Measurements from ENCODE around the gene TAS1R3. TPM values are rescaled to one million over a fixed set of nuclear protein-coding genes. Genes with fewer than 3 reads are reported as not detected.

TAS1R3 gene
- polyA plus RNA-seq, 3 donors from 2014 or later, result 0.08 TPM; not detected in 2

- DNase-seq, result no peak
- peaks cover 0 to 15% of the 10 kb centered on the region in 2 donors for H3K4me1 Mint-ChIP-seq
- no peaks in the 10 kb centered on the region for H3K9me3 Mint-ChIP-seq
- H3K4me3 Mint-ChIP-seq, result peak overlapping the region; percentile 62 to 85 (median 71)
- peaks cover 2 to 3% (median 3%) of the 10 kb centered on the region in 3 donors for H3K27me3 Mint-ChIP-seq (ENCODE audit: low read depth in 3 of 3)
- peak overlapping the region in 1 of 6 donors; percentile 25 for H3K27ac Mint-ChIP-seq
- H3K36me3 Mint-ChIP-seq, result no peaks in the 10 kb centered on the region
These were observed 16.8 kb downstream of the TAS1R3 start for GRCh38 chr1:1347663-1348419.

- peak overlapping the region in 2 of 6 donors; percentile 32 to 69 for H3K27ac Mint-ChIP-seq
- H3K4me3 Mint-ChIP-seq, result peak overlapping the region; percentile 65 to 85 (median 71)
- peaks cover 0 to 15% of the 10 kb centered on the region in 2 donors for H3K4me1 Mint-ChIP-seq
- peaks cover 2 to 4% (median 3%) of the 10 kb centered on the region in 3 donors for H3K27me3 Mint-ChIP-seq (ENCODE audit: low read depth in 3 of 3)
- DNase-seq, result no peak
- H3K9me3 Mint-ChIP-seq, result no peaks in the 10 kb centered on the region
- H3K36me3 Mint-ChIP-seq, result no peaks in the 10 kb centered on the region
These were observed 17.6 kb downstream of the TAS1R3 start for GRCh38 chr1:1348420-1349255.

GRCh38 chr1:1349256-1350012, 18.4 kb downstream of the TAS1R3 start, which contains the start of gene DVL1:
TSS of gene DVL1 (minus strand) at chr1:1349418. CDS start at chr1:1349065, 353 bp downstream.
- Mint-ChIP-seq H3K9me3 (no peaks in the 10 kb centered on the region), H3K27ac (peak within 1 kb of the TSS in 2 of 6 donors; percentile 32 to 69), H3K27me3 (ENCODE audit: low read depth in 3 of 3) (peaks cover 2 to 4% (median 3%) of the 10 kb centered on the region in 3 donors), H3K4me1 (peaks cover 0 to 17% of the 10 kb centered on the region in 2 donors), H3K36me3 (no peaks in the 10 kb centered on the region), H3K4me3 (peak within 1 kb of the TSS; percentile 65 to 85 (median 71))
- DNase-seq, result peak; percentile 83 to 86 (median 85)

- no peak for DNase-seq
- no peaks in the 10 kb centered on the region for H3K36me3 Mint-ChIP-seq
- peak overlapping the region; percentile 54 to 76 (median 62) for H3K4me3 Mint-ChIP-seq
- peak overlapping the region in 4 of 6 donors; percentile 45 to 83 (median 69) for H3K27ac Mint-ChIP-seq
- H3K27me3 Mint-ChIP-seq (ENCODE audit: low read depth in 3 of 3), result peaks cover 2 to 4% (median 3%) of the 10 kb centered on the region in 3 donors
- peaks cover 0 to 16% of the 10 kb centered on the region in 2 donors for H3K4me1 Mint-ChIP-seq
- H3K9me3 Mint-ChIP-seq, result no peaks in the 10 kb centered on the region
These were observed 20.7 kb downstream of the TAS1R3 start for GRCh38 chr1:1351511-1352427.

GRCh38 chr1:1352786-1353388, 21.8 kb downstream of the TAS1R3 start:
- Mint-ChIP-seq H3K9me3 (no peaks in the 10 kb centered on the region), H3K4me3 (peak overlapping the region in 4 of 5 donors; percentile 40 to 76 (median 58)), H3K27ac (peak overlapping the region in 1 of 6 donors; percentile 62)

GRCh38 chr1:1353389-1354151, 22.5 kb downstream of the TAS1R3 start:
- Mint-ChIP-seq H3K4me3 (no peak overlapping the region), H3K36me3 (no peaks in the 10 kb centered on the region), H3K9me3 (no peaks in the 10 kb centered on the region), H3K4me1 (peaks cover 0 to 3% of the 10 kb centered on the region in 2 donors), H3K27me3 (ENCODE audit: low read depth in 3 of 3) (peaks cover 3 to 6% (median 4%) of the 10 kb centered on the region in 3 donors), H3K27ac (no peak overlapping the region)
- DNase-seq, result no peak

More at GRCh38 chr1:1352786-1353388, 21.8 kb downstream of the TAS1R3 start:
- peaks cover 0 to 6% of the 10 kb centered on the region in 2 donors for H3K4me1 Mint-ChIP-seq
- no peak for DNase-seq
- peaks cover 4 to 5% (median 4%) of the 10 kb centered on the region in 3 donors for H3K27me3 Mint-ChIP-seq (ENCODE audit: low read depth in 3 of 3)
- H3K36me3 Mint-ChIP-seq, result no peaks in the 10 kb centered on the region

- Mint-ChIP-seq H3K4me1 (peaks cover 0 to 3% of the 10 kb centered on the region in 2 donors), H3K9me3 (no peaks in the 10 kb centered on the region), H3K36me3 (no peaks in the 10 kb centered on the region), H3K27ac (no peak overlapping the region), H3K4me3 (peak overlapping the region in 1 of 5 donors; percentile 33), H3K27me3 (ENCODE audit: low read depth in 3 of 3) (peaks cover 5 to 6% (median 6%) of the 10 kb centered on the region in 3 donors)
- no peak for DNase-seq
These were observed 23.5 kb downstream of the TAS1R3 start for GRCh38 chr1:1354271-1355247.

GRCh38 chr1:1355416-1355815, 24.3 kb downstream of the TAS1R3 start:
- Mint-ChIP-seq H3K27me3 (ENCODE audit: low read depth in 3 of 3) (peaks cover 5 to 6% (median 6%) of the 10 kb centered on the region in 3 donors), H3K4me1 (peaks cover 0 to 3% of the 10 kb centered on the region in 2 donors), H3K27ac (no peak overlapping the region), H3K36me3 (no peaks in the 10 kb centered on the region), H3K4me3 (no peak overlapping the region), H3K9me3 (no peaks in the 10 kb centered on the region)
- peak in 1 of 3 donors; percentile 22 for DNase-seq

GRCh38 chr1:1356166-1356795, 25.2 kb downstream of the TAS1R3 start:
- peaks cover 5 to 8% (median 6%) of the 10 kb centered on the region in 3 donors for H3K27me3 Mint-ChIP-seq (ENCODE audit: low read depth in 3 of 3)
- no peak overlapping the region for H3K27ac Mint-ChIP-seq
- H3K9me3 Mint-ChIP-seq, result no peaks in the 10 kb centered on the region
- H3K4me1 Mint-ChIP-seq, result peaks cover 0 to 3% of the 10 kb centered on the region in 2 donors
- H3K36me3 Mint-ChIP-seq, result no peaks in the 10 kb centered on the region
- no peak for DNase-seq
- H3K4me3 Mint-ChIP-seq, result no peak overlapping the region

- Mint-ChIP-seq H3K4me3 (no peak overlapping the region), H3K9me3 (no peaks in the 10 kb centered on the region), H3K27me3 (ENCODE audit: low read depth in 3 of 3) (peaks cover 5 to 8% (median 6%) of the 10 kb centered on the region in 3 donors), H3K36me3 (no peaks in the 10 kb centered on the region), H3K4me1 (peaks cover 0 to 3% of the 10 kb centered on the region in 2 donors), H3K27ac (no peak overlapping the region)
- no peak for DNase-seq
These were observed 25.8 kb downstream of the TAS1R3 start for GRCh38 chr1:1356796-1357401.
